Ishikawa (cell line): ENCODE measurements around the gene HERC5.

Experiments
- CEBPB ChIP-seq: IDR thresholded peaks from 2 replicates; pipeline ENCODE4 v1.6.1; 2012
- CREB1 ChIP-seq: IDR thresholded peaks from 2 replicates; pipeline ENCODE4 v1.6.1; 2012; ENCODE audit warnings: low read depth
- EGR1 ChIP-seq: IDR thresholded peaks from 2 replicates; pipeline ENCODE4 v1.6.1; 2012
- EP300 ChIP-seq: IDR thresholded peaks from 2 replicates; pipeline ENCODE4 v1.6.1; 2012; ENCODE audit warnings: borderline replicate concordance
- FOXM1 ChIP-seq: IDR thresholded peaks from 2 replicates; pipeline ENCODE4 v1.6.1; 2012; ENCODE audit warnings: low read depth, borderline replicate concordance
- RAD21 ChIP-seq: IDR thresholded peaks from 2 replicates; pipeline ENCODE4 v1.6.1; 2012; ENCODE audit warnings: low read depth
- TAF1 ChIP-seq: IDR thresholded peaks from 2 replicates; pipeline ENCODE4 v1.6.1; 2012; ENCODE audit warnings: low read depth, mild to moderate bottlenecking
- TEAD4 ChIP-seq: IDR thresholded peaks from 2 replicates; pipeline ENCODE4 v1.6.1; 2012
- YY1 ChIP-seq: IDR thresholded peaks from 2 replicates; pipeline ENCODE4 v1.6.1; 2012; ENCODE audit warnings: low read depth
- ZBTB7A ChIP-seq: IDR thresholded peaks from 2 replicates; pipeline ENCODE4 v1.6.1; 2012; ENCODE audit warnings: low read depth
- TF ChIP-seq, protein P1 (sequence below): IDR thresholded peaks from 2 replicates; pipeline ENCODE4 v1.6.1; 2012; ENCODE audit warnings: low read depth, mild to moderate bottlenecking
- TF ChIP-seq, protein P2 (sequence below): IDR thresholded peaks from 2 replicates; pipeline ENCODE4 v1.6.1; 2012

DNA sequence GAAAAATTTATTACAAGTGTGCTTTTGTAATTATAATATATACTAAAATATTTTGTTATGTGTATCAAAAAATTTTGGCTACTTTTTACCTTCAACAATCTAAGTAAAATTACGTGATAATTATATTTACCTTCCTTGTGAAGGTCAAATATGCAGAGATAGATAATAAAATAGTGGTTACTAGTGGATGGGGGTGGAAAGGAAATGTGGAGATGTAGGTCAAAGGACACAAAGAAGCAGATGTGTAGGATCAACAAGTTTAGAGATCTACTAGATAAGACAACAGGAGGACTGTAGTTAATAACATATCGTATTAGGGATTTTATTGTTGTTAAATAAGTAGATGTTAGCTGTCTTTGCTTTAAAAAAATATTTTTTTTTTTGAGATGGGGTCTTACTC lies 21.3 kb downstream of the HERC5 start:
- TF ChIP-seq YY1, result no peak
- TF ChIP-seq, protein P1, sequence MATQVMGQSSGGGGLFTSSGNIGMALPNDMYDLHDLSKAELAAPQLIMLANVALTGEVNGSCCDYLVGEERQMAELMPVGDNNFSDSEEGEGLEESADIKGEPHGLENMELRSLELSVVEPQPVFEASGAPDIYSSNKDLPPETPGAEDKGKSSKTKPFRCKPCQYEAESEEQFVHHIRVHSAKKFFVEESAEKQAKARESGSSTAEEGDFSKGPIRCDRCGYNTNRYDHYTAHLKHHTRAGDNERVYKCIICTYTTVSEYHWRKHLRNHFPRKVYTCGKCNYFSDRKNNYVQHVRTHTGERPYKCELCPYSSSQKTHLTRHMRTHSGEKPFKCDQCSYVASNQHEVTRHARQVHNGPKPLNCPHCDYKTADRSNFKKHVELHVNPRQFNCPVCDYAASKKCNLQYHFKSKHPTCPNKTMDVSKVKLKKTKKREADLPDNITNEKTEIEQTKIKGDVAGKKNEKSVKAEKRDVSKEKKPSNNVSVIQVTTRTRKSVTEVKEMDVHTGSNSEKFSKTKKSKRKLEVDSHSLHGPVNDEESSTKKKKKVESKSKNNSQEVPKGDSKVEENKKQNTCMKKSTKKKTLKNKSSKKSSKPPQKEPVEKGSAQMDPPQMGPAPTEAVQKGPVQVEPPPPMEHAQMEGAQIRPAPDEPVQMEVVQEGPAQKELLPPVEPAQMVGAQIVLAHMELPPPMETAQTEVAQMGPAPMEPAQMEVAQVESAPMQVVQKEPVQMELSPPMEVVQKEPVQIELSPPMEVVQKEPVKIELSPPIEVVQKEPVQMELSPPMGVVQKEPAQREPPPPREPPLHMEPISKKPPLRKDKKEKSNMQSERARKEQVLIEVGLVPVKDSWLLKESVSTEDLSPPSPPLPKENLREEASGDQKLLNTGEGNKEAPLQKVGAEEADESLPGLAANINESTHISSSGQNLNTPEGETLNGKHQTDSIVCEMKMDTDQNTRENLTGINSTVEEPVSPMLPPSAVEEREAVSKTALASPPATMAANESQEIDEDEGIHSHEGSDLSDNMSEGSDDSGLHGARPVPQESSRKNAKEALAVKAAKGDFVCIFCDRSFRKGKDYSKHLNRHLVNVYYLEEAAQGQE, result no peak
- TF ChIP-seq FOXM1, result no peak
- TF ChIP-seq RAD21, result no peak
- TF ChIP-seq, protein P2, sequence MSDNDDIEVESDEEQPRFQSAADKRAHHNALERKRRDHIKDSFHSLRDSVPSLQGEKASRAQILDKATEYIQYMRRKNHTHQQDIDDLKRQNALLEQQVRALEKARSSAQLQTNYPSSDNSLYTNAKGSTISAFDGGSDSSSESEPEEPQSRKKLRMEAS, result no peak
- no peak for TF ChIP-seq CEBPB
- no peak for TF ChIP-seq TEAD4
- no peak for TF ChIP-seq EGR1
- no peak for TF ChIP-seq ZBTB7A
- no peak for TF ChIP-seq CREB1
- no peak for TF ChIP-seq EP300
- TF ChIP-seq TAF1, result no peak
